Activated T-helper 1 cell treated with Interleukin-2 at 50 U/mL for 16 hours (primary cell): ENCODE measurements around the gene S100A8.
"Not testable (repeated sequence)": the region's sequence is repeated elsewhere in the genome, so short reads cannot be mapped to it uniquely, and the experiment has no call there.

ENCODE experiments used
- DNase-seq: peaks from one replicate; pipeline ENCODE4 v3.0.0-alpha.2; 2020; ENCODE audit warnings: low read depth

S100A8 gene

DNA sequence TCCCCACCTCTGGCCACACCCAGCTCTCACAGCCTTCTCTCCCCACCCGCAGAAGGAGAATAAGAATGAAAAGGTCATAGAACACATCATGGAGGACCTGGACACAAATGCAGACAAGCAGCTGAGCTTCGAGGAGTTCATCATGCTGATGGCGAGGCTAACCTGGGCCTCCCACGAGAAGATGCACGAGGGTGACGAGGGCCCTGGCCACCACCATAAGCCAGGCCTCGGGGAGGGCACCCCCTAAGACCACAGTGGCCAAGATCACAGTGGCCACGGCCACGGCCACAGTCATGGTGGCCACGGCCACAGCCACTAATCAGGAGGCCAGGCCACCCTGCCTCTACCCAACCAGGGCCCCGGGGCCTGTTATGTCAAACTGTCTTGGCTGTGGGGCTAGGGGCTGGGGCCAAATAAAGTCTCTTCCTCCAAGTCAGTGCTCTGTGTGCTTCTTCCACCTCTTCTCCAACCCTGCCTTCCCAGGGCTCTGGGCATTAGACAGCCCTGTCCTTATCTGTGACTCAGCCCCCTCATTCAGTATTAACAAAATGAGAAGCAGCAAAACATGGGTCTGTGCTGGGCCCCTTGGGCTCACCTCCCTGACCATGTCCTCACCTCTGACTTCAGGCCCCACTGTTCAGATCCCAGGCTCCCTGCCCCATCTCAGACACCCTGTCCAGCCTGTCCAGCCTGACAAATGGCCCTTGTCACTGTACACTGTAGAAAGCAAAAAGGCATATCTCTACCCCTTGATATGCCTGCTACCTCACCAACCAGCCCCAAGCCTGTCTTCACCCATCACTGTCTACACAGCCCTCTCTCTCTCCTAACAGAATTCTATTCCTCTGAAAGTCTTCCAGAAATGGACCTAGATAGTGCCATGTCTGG, 30.0 kb downstream of the S100A8 start:
- DNase-seq: no peak

DNA sequence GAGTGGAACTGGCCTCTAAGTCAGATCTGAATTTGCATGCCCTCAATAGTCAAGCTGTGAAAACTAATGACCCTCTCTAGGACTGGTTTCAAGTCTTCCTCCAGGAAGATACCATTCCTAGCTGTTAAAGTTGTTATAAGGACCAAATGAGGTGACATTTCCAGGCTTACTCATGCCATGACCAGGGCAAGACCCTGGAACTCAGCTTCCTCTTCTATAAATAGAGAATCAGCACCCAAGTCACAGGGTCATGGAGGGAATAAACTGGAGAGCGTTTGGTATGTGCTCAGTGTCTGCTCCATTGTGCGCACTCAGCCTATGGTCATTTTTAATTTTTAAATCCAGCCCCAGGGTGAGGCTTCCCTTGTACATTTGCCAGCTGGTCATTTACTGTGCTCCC, 30.7 kb downstream of the S100A8 start:
- no peak for DNase-seq

DNA sequence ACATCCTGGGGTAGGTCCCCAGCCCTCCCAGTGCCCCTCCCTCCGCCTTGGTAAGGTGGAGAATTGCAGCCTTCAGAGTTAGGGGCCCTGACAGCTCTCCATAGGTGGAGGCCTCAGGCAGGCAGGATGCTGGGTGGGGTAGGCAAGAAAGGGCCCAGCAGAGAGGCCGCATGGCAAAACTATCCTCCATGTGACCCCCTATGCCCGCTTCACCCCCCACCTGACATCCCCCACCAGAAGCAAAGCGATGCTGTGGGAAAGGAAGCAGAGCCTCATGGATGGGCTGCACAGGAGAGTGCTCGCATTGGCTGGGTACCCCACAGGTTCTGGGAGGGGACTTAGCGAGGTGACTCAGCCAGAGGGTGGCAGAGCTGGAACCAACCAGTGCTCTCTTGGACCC, 31.6 kb downstream of the S100A8 start:
- no peak for DNase-seq

DNA sequence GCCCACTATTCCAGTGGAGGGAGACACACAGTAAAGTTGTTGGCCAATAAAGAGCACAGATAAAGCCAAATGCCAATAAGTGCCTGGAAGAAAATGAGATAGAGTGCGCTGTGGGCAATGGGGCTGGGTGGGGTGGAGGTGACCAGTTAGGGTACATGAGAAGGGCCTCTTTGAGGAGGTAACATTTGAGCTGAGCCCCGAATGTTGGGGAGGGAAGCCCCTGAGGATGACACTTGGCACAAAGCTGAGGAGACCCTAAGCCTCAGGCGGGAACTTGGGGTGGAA, 32.2 kb downstream of the S100A8 start:
- DNase-seq: no peak

DNA sequence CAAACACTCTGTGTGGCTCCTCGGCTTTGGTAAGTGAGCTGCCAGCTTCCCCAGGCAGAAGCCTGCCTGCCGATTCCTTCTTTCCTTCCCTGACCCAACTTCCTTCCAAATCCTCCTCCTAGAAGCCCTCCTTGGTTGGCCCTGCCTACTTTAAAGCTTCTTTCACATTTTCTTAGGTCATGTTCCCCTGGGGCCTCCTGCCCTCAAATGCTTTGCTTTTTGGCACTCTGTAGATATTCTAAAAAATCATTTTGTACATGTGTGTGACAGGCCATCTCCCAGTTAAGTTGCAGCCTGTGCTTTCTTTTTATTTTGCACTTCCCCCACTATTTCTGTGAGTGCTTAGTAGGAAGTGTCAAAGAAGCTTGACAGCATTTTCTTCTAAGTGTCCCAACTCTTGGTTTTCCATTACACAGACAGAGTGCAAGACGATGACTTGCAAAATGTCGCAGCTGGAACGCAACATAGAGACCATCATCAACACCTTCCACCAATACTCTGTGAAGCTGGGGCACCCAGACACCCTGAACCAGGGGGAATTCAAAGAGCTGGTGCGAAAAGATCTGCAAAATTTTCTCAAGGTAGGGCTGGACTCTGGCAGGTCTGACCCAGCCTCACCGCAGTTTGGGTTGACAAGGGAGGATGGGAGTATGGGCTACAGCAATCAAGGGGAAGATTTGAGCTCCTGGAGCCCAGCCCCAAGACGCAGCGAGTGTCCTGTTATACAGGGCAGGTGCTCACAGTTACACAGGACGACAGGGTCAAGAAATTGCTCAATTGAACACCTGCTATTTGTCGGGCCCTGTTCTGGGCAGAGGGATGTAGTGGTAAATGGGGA, 32.8 kb downstream of the S100A8 start, which contains the start of gene S100A9:
S100A9 (plus strand) TSS at position 2 of the 838 bp plus-strand sequence; CDS start at position 432, 430 bp downstream.
- no peak for DNase-seq

DNA sequence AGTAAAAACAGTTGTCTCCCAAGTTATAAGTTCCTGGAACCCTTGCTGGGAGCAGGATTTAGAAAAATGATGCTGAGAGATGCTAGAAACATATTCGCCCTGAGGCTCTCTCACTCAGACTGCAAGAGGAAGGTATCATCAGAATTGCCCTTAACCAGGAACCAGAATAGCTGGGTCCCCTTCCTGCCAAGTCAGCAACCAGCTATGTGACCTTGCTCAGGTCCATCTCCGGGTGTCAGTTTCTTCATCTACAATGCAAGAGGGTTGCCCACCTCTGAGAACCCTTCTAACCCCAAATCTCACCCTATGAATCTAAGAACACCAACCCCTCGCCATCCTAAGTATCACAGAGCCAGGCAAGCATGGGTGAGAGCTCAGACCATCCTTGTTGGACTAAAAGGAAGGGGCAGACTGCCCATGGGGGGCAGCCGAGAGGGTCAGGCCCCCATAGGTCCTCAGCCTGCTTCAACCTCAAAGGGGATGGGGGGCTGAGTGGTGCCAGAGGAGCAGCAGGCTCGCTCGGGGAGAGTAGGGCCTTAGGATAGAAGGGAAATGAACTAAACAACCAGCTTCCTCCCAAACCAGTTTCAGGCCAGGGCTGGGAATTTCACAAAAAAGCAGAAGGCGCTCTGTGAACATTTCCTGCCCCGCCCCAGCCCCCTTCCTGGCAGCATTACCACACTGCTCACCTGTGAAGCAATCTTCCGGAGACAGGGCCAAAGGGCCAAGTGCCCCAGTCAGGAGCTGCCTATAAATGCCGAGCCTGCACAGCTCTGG, 33.6 kb downstream of the S100A8 start:
- DNase-seq: no peak

DNA sequence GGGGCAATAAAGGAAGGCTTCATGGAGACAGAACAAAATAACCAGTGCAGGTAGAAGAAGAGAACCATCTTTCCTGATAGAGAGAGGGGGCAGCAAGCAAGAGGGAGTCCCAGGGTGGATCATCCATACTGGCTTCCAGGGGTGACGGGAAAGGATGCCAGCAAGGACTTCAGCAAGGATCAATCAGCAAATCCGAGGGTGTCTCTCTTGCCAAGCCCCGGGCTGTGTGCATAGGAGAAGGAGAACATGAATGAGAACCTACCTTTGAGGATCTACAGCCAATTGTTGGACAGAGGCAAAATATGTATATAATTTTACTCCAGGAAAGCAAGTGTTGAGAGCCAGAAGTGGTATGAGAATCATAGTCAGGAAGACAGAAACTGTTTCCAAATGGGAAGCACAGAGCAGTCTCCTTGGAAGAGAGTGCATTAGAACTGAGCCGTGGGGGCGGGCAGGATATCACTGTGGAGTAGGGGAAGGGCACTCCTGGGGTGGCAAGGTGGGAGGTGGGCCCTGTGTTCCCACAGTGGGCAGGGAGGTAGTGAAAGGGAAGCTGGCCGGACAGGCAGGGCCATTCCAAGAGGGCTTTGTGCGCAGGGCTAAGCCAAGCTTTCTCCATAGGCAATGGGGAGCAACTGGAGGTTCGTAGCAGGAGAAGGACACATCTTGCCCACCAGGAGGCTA, 34.3 kb downstream of the S100A8 start:
- DNase-seq: no peak

DNA sequence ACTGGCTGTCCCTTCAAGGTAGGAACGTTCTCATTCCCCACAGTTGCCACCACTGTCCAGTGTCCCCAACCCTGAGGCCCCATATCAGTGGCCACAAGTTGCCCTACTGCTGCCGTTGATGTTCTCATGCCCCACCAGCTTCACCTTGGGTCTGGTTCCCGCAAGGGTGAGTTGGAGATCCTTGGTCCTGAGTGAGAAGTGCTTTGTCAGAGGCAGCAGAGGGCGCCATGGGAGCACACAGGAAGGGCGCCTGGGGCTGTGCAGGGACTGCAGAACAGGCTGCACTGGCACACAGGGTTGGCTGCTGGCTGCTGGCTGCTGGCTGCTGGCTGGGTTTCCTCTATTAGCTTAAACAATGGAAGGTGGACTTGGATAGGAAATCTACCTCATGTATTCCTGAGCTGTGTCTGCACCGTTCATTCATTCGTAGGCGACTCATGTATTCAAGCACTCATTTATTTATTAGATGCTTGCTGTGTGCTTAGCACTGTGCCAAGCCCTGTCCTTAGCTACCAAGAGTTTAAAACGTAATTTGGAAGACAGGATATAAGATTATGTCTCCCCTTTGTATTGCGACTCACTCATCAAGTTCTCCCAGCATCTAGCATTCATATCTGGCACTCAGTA, 35.3 kb downstream of the S100A8 start:
- peak; percentile 8 for DNase-seq

DNA sequence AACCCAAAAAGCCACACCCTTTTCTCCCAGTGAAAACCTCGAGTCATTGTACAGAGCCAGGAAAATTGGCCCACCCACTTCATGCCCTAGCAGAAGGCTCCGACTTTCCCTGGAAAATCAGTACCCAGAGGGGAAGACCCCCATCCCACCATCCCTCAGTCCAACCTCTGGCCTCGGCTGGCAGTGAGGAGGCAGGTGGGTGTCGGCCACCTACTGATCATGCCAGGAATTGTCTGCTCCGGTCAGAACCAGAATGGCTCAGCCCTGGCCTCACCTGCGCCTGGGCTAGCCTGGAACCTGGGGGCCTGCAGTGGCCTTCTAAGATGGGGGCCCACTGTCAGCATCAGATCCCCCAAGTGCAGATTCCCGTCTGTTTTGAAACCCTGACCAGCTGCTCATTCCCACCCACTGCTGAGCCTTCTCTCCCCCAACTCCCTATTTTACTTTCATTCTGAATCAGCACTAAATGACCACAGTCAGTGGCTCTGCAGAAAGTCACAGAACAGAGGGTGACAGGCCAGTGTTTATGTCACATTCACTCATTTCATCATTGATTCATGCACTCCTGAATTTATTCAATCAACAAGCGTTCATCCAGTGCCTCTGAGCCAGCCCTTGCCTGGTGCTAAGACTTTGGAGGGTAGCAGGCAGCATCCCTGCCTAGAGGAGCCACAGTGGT, 36.2 kb downstream of the S100A8 start:
- no peak for DNase-seq

DNA sequence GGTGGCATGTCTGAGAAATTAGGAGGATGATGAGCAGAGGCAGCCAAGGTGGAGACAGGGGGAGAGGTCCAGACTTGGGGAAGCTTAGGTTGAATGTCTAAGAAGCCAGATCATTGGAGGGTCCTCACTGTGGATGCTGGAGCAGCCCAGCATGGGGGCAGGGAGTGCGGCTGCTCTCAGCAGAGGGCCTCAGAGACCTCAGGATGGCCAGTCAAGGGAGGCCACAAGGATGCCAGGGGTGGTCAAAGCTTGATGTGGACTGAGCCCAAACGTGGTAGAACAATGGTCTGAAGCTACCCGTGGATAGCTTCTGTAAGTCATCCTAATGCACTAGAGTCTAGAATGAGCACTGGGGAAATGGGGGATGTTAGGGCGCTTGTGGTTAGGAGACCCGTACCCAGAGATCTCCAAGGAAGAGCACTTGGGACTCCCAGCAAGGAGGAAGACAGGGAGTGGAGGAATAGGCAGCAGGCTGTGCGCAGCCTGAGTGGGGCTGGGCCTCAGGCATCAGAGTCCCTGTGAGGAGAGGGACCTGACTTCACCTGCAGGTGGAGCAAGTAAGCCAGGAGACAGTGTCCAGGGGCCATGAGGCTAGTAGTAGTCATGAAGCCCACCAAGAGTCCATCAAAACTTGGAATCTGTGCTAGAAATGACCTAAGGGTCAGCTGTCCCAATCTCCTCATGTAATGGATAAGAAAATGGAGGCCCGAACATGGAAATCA, 37.5 kb downstream of the S100A8 start:
- DNase-seq: no peak

DNA sequence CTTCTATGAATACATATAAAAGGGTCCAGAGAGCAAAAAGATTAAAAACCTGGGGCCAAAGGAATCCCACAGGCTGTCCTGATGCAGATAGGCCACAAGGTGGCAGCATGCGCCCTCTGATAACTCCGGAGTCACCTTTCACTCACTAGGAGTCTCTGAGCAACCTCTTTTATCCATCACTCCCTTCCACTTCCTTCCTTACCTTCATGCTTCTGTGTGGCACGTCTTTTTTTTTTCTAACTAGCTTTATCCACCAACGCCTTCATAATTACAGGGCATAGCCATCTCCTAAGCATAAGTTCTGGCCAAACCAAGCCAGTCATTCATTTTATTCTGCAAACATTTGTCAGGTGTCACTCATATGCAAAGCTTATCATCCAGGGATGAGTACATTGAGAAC, 38.4 kb downstream of the S100A8 start:
- peak; percentile 32 for DNase-seq

DNA sequence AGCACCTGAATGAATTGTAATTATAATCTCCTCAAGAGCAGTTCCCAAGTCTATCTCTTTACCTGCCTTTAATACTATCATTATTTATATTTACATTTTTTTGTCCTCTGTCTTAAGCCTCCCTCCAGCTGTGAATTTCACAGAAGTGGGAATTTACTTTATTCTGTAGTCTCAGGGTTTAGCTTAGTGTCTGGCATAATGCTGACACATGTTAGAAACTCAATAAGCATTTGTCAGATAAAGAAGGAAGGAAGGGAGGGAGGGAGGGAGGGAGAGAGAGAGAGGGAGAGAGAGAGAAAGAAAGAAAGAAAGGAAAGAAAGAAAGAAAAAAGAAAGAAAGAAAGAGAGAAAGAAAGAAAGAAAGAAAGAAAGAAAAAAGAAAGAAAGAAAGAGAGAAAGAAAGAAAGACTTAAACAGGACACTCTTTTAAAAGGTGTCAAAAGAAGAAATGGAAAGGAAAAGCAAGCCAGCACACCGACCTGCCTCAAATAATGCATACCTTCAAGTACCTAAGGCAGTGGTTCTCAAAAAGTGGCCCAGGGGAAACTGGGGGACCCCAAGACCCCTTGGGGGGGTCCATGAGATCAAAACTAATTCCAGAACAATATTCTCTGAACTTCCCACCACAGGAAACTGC, 40.4 kb downstream of the S100A8 start:
- no peak for DNase-seq

DNA sequence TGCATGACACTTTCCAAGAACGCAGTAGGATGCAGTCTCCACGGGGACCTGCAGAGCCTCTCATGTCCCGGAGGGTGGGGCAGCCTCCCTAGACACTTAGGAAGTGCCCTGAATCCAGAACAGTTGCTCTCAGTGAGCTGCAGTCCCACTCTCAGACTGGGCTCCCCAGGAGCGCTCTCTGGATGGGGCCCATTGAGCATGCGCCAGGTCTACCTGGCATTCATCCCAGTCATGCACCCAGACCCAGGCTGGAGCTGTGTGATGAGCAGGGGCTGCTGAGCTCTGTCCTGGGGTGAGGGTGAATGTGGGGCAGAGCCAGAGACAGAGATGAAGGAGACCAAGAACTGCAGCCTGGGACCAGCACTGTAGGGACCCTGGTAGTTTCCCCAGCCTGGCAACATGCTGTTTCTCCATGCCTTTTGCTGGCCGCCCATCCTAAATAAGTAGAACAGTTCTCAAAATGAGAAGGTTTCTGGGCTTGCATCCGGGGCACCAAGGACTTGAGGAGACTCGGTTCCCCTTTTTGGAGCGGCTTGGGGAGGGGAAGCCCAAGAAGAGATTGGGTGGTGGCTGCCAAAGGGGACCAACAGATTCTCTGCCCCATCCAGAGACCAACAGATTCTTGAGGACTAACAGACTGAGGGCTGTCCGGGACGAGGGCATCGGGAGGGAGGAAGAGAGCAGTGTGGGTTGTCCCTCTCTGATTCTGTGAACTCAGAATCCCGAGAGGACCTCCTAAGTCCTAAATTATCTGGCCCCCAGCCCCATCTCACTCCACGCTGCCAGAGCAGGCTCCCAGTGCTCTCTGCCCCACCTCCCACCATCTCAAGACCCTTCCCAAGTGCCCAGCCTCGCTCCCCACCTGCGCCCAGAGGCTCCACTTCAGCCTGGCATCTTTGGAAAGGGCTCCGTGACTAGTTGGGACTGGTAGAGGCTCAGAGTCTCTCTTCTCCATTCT, 41.2 kb downstream of the S100A8 start:
- DNase-seq: no peak

DNA sequence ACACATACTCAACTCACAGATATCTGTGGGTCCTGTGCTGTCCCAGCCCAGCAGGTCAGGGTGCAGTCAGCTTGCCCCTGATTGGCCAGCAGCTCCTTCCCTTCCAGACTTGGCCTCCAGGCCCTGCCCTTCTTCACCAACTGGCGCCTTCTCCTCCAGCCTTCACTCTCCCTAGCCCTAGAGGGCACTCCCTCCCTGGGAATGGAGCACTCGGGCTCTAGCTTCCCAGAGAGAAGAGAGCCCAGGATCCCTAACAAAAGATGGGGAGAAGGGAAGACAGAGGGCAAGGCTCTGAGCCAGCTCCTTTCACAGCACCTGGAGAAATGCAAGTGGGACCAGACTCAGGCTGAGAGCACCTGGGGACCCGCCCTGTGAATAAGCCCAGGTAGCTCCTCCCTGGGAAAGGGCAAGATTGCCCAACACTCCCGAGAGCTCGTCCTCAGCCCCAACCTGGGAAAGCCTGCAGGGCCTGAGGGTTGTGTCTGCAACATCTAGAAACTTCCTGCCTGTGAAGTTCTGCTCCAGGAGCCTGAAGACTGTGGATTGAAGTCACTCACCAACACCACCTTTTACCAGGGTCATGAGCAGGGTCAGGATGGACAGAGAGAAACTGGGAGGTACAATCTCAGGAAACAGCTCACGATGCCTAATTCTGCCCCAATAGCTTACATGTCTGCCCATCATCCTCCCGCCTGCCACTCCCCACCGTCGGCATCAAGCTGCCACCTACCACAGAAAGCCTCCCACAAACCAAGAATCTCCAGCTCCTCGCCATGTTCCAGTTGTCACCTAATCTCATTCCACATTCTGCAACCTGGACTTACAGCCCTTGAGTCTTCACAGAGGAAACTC, 42.1 kb downstream of the S100A8 start, which contains the start of gene PGLYRP4:
PGLYRP4 (minus strand) TSS at position 331 of the 852 bp plus-strand sequence. CDS start 909 bp downstream, outside the sequence.
- DNase-seq: no peak

DNA sequence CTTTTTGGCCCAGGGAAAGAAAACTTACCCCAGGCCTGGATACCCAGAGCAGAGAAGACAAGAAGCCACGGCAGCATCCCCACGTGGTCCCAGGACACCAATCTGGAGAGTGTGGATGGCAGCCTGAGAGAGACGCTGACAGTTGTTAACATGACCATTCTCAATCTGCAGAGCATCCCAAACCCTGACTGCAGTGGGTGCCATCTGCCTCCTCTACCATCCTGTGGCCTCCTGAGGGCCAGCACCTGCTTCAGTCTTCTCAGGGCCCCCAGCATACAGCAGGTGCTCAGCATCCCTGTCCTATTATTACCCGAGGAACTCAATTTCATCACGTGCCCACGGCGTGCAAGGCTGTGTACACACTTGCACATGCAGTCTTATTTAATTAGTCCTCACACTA, 43.0 kb downstream of the S100A8 start:
- DNase-seq: no peak

DNA sequence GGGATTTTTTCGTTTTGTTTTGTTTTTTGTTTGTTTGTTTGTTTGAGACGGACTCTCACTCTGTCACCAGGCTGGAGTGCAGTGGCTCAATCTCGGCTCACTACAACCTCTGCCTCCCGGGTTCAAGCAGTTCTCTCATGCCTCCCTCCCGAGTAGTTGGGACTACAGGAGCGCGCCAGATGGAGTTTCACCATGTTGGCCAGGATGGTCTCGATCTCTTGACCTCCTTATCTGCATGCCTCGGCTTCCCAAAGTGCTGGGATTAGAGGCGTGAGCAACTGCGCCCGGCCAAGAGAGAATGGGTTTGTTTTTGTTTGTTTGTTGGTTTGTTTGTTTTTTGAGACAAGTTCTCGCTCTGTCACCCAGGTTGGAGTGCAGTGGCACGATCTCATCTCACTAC, 43.8 kb downstream of the S100A8 start:
- DNase-seq: not testable (repeated sequence)

DNA sequence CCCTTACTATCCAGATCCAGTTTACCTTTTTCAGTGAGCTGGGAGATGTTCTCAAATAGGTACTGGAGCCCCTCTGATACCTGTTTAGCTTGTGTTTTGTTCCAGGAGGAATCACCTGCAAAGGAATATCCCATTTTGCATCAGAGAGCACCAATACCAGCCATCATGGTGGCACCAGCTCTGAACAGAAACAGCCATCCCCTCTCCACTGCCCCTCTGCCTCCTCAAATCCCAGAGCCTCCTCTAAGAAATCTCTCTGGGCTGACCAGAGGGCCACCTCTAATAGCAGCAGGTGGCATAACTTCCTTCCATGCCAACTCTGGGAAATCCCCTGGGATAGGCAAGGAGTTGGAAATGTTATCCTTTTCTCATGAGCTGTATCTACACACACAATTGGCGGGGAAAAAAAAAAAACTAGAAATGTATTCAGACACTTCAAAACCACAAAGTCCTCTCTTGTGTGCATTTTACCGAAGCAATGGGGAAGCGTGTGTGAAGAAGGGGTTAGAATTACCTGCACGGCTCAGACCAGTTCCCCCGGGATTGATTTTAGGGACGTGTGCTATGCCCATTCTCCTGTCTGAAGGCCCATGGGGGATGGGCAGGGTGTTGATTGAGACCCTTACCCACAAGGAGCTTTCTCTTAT, 44.7 kb downstream of the S100A8 start:
- no peak for DNase-seq
